GM10266 (cell line): ENCODE data around the gene NAA80.

Source experiments
- DNase-seq: peaks from one replicate; pipeline ENCODE4 v3.0.0; 2012; ENCODE audit errors: extremely low spot score
- CTCF ChIP-seq: IDR thresholded peaks from 2 replicates; pipeline ENCODE4 v1.5.1; 2012; ENCODE audit warnings: mild to moderate bottlenecking, low read depth; ENCODE audit not compliant: control insufficient read depth, insufficient read depth; ENCODE audit errors: missing control alignments

Gene NAA80

GRCh38 chr3:50303013-50303815, 4.0 kb upstream of the NAA80 start, which contains the start of gene HYAL1:
Gene HYAL1 (minus strand): TSS chr3:50303574. CDS start chr3:50302956, 618 bp downstream.
- DNase-seq: no peak
- no peak for TF ChIP-seq CTCF

- DNase-seq: no peak
- TF ChIP-seq CTCF: no peak
Observed at GRCh38 chr3:50302095-50303012, 3.1 kb upstream of the NAA80 start.

GRCh38 chr3:50300681-50301254, 1.6 kb upstream of the NAA80 start:
- no peak for TF ChIP-seq CTCF
- no peak for DNase-seq

- DNase-seq: no peak
- TF ChIP-seq CTCF: no peak
Observed at GRCh38 chr3:50299929-50300680, 900 bp upstream of the NAA80 start.

- DNase-seq: no peak
- no peak for TF ChIP-seq CTCF
Observed at GRCh38 chr3:50299638-50299928, 378 bp upstream of the NAA80 start.

GRCh38 chr3:50297896-50298725, 1.1 kb downstream of the NAA80 start:
- no peak for TF ChIP-seq CTCF
- DNase-seq: no peak
